Stomach (tissue), 4 donors: ENCODE data around the gene TMEM225B.

Experiments used
- EP300 ChIP-seq: sonication (generic); formaldehyde crosslinking; IDR thresholded peaks from one replicate; pipeline ENCODE4 v1.6.1; 2017; ENCODE audit warnings: antibody characterized with exemption
- POLR2A ChIP-seq, 4 donors: fragments of 450-650 bp; IDR thresholded peaks; one replicate each; pipeline ENCODE4 v1.6.1; 2016; ENCODE audit warnings: antibody characterized with exemption in 4 of 4, control low read depth in 2 of 4, mild to moderate bottlenecking in 1 of 4, moderate library complexity in 1 of 4
- POLR2AphosphoS5 ChIP-seq, 3 donors: sonication (generic); formaldehyde crosslinking; IDR thresholded peaks; one replicate each; pipeline ENCODE4 v1.6.1; 2016; ENCODE audit warnings: antibody characterized with exemption in 3 of 3
- TF ChIP-seq, protein P1 (sequence below), 7 experiments: fragments of 450-650 bp in 4 of 7; fragments of 200-600 bp in 3 of 7; sonication (generic) in 3 of 7; IDR thresholded peaks; one replicate each; pipeline ENCODE4 v1.5.1; 2016 to 2019; ENCODE audit warnings: antibody characterized with exemption in 7 of 7, control low read depth in 2 of 7, mild to moderate bottlenecking in 1 of 7

DNA sequence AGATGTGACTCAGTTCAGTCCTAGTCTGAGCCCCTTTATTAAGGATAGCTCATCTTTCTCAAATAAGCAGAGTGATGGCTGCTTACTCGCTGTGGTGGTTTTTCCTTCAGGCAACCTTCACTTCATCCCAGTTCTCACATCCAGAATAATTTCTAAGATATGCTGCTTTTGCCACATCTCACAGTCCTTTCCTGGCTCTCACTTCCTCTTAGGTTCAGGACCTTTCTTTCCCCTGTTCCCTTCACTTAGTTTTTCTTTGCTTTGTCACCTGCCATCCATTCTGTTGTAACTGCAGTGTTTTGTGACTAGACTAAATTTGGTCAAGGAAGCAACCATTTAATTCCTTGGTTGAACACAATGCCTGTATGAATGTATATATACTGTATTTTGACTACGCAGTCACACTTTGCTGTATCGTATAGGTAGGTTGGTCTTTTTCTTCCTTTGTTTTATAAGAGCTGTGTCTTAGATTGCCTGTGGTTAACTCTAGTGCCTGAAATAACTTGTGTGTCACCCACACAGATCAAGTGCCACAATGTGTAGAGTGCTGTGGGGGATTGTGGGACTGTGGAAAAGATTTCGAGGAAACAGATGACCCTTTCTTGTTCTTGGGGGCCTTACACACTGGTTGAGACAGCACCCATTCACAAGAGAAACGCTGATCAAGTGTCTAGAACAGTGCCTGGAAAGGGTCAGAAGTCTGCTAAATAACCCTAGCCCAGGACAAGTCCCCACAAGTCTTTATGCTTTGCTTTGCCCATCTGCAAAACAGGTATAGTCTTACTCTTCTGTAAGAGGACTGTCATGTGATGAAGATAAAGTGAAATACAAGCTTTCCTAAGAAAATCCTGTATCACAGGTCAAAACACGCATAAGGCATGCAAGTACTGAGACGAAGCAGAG, 37.0 kb upstream of the TMEM225B start:
- TF ChIP-seq, protein P1, sequence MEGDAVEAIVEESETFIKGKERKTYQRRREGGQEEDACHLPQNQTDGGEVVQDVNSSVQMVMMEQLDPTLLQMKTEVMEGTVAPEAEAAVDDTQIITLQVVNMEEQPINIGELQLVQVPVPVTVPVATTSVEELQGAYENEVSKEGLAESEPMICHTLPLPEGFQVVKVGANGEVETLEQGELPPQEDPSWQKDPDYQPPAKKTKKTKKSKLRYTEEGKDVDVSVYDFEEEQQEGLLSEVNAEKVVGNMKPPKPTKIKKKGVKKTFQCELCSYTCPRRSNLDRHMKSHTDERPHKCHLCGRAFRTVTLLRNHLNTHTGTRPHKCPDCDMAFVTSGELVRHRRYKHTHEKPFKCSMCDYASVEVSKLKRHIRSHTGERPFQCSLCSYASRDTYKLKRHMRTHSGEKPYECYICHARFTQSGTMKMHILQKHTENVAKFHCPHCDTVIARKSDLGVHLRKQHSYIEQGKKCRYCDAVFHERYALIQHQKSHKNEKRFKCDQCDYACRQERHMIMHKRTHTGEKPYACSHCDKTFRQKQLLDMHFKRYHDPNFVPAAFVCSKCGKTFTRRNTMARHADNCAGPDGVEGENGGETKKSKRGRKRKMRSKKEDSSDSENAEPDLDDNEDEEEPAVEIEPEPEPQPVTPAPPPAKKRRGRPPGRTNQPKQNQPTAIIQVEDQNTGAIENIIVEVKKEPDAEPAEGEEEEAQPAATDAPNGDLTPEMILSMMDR (IDR thresholded peaks at IDR 0.05): no peak
- TF ChIP-seq POLR2A (IDR thresholded peaks at IDR 0.05) (no peak), EP300 (no peak), POLR2AphosphoS5 (IDR thresholded peaks at IDR 0.05) (no peak)
